ENCODE measurements around the gene MEOX1. TPM values are rescaled to one million over a fixed set of nuclear protein-coding genes. Genes with fewer than 3 reads are reported as not detected.

Gene MEOX1
- total and polyA plus RNA-seq, 2 of the 8 experiments (the other 6 are each of a cell fraction or from before 2014, with no cell fraction given) = not detected

DNA sequence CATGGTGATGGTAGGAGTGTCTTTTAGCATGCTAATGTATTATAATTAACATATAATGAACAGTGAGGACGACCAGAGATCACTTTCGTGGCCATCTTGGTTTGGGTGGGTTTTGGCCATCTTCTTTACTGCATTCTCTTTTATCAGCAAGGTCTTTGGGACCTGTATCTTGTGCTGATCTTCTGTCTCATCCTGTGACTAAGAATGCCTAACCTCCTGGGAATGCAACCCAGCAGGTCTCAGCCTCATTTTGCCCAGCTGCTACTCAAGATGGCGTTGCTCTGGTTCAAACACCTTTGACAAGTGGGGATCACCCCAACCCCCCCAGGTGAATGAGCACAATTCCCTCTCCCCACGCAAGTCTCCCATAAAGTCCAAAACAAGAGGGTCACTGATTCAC, 66.3 kb downstream of the MEOX1 start:
- H3K36me3 ChIP-seq (ENCODE audit: control insufficient read depth in 2 of 4, insufficient read depth in 4 of 4, low read length in 3 of 4) = no peaks in the 10 kb centered on the region
- H3K4me2 ChIP-seq (ENCODE audit: insufficient read depth in 1 of 2, low read depth in 2 of 2, low read length in 2 of 2) = no peak overlapping the region
- H3K9ac ChIP-seq (replicated peaks in 1 of 4; ENCODE audit: extremely low read depth in 1 of 4, low read depth in 3 of 4, low read length in 3 of 4) = no peak overlapping the region
- H2BK20ac ChIP-seq (ENCODE audit: low read length) = no peak overlapping the region
- H3K4me3 ChIP-seq (ENCODE audit: extremely low read depth in 1 of 4, insufficient read depth in 2 of 4, low read depth in 3 of 4, low read length in 4 of 4) = no peak overlapping the region
- no peaks in the 10 kb centered on the region for H3K9me3 ChIP-seq (ENCODE audit: insufficient read depth in 2 of 2, low read depth in 1 of 2, low read length in 1 of 2)
- H4K91ac ChIP-seq (replicated peaks; ENCODE audit: insufficient read length, low read length) = no peak overlapping the region
- H2BK5ac ChIP-seq (ENCODE audit: low read depth, low read length) = no peak overlapping the region
- no peak overlapping the region for H4K5ac ChIP-seq (ENCODE audit: insufficient read length, low read depth, low read length)
- peaks cover 0 to 4% (median 0%) of the 10 kb centered on the region in 4 experiments; a peak in 3 of 7 replicates for H3K4me1 ChIP-seq (replicated peaks in 1 of 4; ENCODE audit: control insufficient read depth in 3 of 4, insufficient read depth in 4 of 4, low read length in 3 of 4)
- no peak overlapping the region for H3K14ac ChIP-seq (ENCODE audit: insufficient read length)
- no peaks in the 10 kb centered on the region for H3K79me1 ChIP-seq (ENCODE audit: low read depth, low read length)
- FAIRE-seq (no peak), DNase-seq (ENCODE audit: low read depth in 1 of 2, low spot score in 2 of 2) (no peak)
- no peaks in the 10 kb centered on the region for H4K20me1 ChIP-seq (replicated peaks in 1 of 2; ENCODE audit: control insufficient read depth in 1 of 2, insufficient read depth in 2 of 2, low read length in 2 of 2)
- no peak overlapping the region for H3K18ac ChIP-seq (ENCODE audit: extremely low read depth, low read length)
- no peak overlapping the region for H4K8ac ChIP-seq (ENCODE audit: extremely low read depth, insufficient read depth, low read length)
- no peak overlapping the region for H3K56ac ChIP-seq (replicated peaks; ENCODE audit: insufficient read length, low read depth, low read length)
- no peak overlapping the region for H2AK5ac ChIP-seq (ENCODE audit: low read depth, low read length)
- H3K23ac ChIP-seq (ENCODE audit: insufficient read length) = no peak overlapping the region
- no peaks in the 10 kb centered on the region for H3K79me2 ChIP-seq (ENCODE audit: control insufficient read depth in 1 of 2, insufficient read depth in 2 of 2, low read length in 2 of 2)
- 0 out of 2 replicates have a peak, but pooled peaks cover 3% of the 10 kb centered on the region for H3K23me2 ChIP-seq (ENCODE audit: low read depth, low read length)
- H3K4ac ChIP-seq (replicated peaks; ENCODE audit: insufficient read length, low read depth, low read length) = no peak overlapping the region
- TF ChIP-seq RAD21 (IDR thresholded peaks at IDR 0.05 in 1 of 2, conservative IDR thresholded peaks at IDR 0.05 in 1 of 2; ENCODE audit: low read depth in 2 of 2, low read length in 2 of 2) = no peak
- no peak for TF ChIP-seq FOSL1 (IDR thresholded peaks at IDR 0.05; ENCODE audit: insufficient read depth, low read depth, low read length)
- no peak for TF ChIP-seq CTBP2 (IDR thresholded peaks at IDR 0.05; ENCODE audit: borderline replicate concordance, insufficient read depth, insufficient read length, low read length)
- no peak for TF ChIP-seq MAFK (IDR thresholded peaks at IDR 0.05; ENCODE audit: low read depth, low read length)
- ChIA-PET CTCF (ENCODE audit: partially characterized antibody) (interaction anchor here (1.0 kb wide), 1 partner anchor 9 kb away, joined by 3 read pairs; no protein-coding TSS in a partner anchor), POLR2A (ENCODE audit: partially characterized antibody) (no interaction called here)
- 71% methylated on average over 4 of the region's 4 CpGs; no CpG with 5 or more reads in 1 of the 2 experiments for WGBS, 2 experiments (ENCODE audit: extremely low coverage in 1 of 2, insufficient coverage in 1 of 2, insufficient read length in 1 of 2, insufficient replicate concordance in 2 of 2, low coverage in 1 of 2, low lambda C conversion rate in 2 of 2, missing lambda C conversion rate in 1 of 2)
- H2AFZ ChIP-seq (ENCODE audit: low read length) = no peak overlapping the region
- no peak overlapping the region for H2BK120ac ChIP-seq (replicated peaks; ENCODE audit: low read depth, low read length)
- H2BK15ac ChIP-seq (ENCODE audit: low read length) = no peak overlapping the region
- no peak overlapping the region for H3K27ac ChIP-seq (ENCODE audit: low read depth, low read length)
- no peaks in the 10 kb centered on the region for H3K27me3 ChIP-seq (replicated peaks in 1 of 4; ENCODE audit: control insufficient read depth in 3 of 4, extremely low read depth in 1 of 4, insufficient read depth in 3 of 4, low read length in 3 of 4)
- H2BK12ac ChIP-seq (ENCODE audit: low read depth, low read length) = no peak overlapping the region
